Fibroblast of skin of back (primary cell): ENCODE measurements around the gene KRTAP10-10.
"Not testable (repeated sequence)": the region's sequence is repeated elsewhere in the genome, so short reads cannot be mapped to it uniquely, and the experiment has no call there.

Source experiments
- DNase-seq: peaks from one replicate; pipeline ENCODE4 v3.0.0-alpha.2; 2013

The KRTAP10-10 gene

GRCh38 chr21:44684077-44684476 is 46.9 kb downstream of the KRTAP10-10 start:
- DNase-seq, result no peak

- no peak for DNase-seq
Observed at GRCh38 chr21:44684483-44684882, 47.3 kb downstream of the KRTAP10-10 start.

GRCh38 chr21:44685050-44685449 is 47.9 kb downstream of the KRTAP10-10 start:
- DNase-seq, result not testable (repeated sequence)

GRCh38 chr21:44686000-44686781 is 49.0 kb downstream of the KRTAP10-10 start:
- DNase-seq, result no peak

GRCh38 chr21:44686843-44687561 is 49.8 kb downstream of the KRTAP10-10 start:
- no peak for DNase-seq

- no peak for DNase-seq
Observed at GRCh38 chr21:44687671-44688070, 50.5 kb downstream of the KRTAP10-10 start.
